H1 (cell line): ENCODE results near the gene TGFBR2. TPM values are rescaled to one million over a fixed set of nuclear protein-coding genes. Genes with fewer than 3 reads are reported as not detected.

Experiments used
- GTF2F1 ChIP-seq: IDR thresholded peaks from 2 replicates; pipeline ENCODE4 v1.6.1; 2012; ENCODE audit warnings: low read depth, low read length, improper control_type of control experiment, borderline replicate concordance
- polyA plus RNA-seq, 7 experiments: library from polyadenylated mRNA; depleted of rRNA in 3 of 7; stranded (reverse) in 5 of 7; unstranded in 2 of 7; fragments of >200 nt in 5 of 7; fragments of 200-250 nt in 2 of 7; gene quantifications; 1 replicate in 5 of 7; 2 replicates in 1 of 7; 4 replicates in 1 of 7; pipeline versions ENCODE4 v1.2.1 to v1.2.3, GENCODE V29; 2011 to 2013; ENCODE audit warnings: missing spikeins in 2 of 7, mixed read lengths in 2 of 7
- total RNA-seq: library from RNA; stranded (reverse); fragmentation: NEBNext Ultra II Directional; extraction: Animal tissue kit (Norgen Biotek cat#: 25700); gene quantifications from 2 replicates; pipeline ENCODE4 v1.2.1, GENCODE V29; 2021

The TGFBR2 gene
- total and polyA plus RNA-seq, 2 of the 8 experiments (the other 6 are each of a cell fraction or from before 2014, with no cell fraction given) = 4.2 to 7.4 TPM

GRCh38 chr3:30577788-30578187 is 28.6 kb upstream of the TGFBR2 start (continued):
- TF ChIP-seq GTF2F1 = no peak
